HepG2 (cell line): ENCODE results near the gene MRPL14. TPM values are rescaled to one million over a fixed set of nuclear protein-coding genes. Genes with fewer than 3 reads are reported as not detected.

Experiments
- ARNT ChIP-seq: fragments of 450-650 bp; IDR thresholded peaks from 2 replicates; pipeline ENCODE4 v1.6.1; 2017
- CCDC6 ChIP-seq: sonication (generic); formaldehyde crosslinking; IDR thresholded peaks from 2 replicates; pipeline ENCODE4 v1.8.1; 2022; ENCODE audit warnings: mild to moderate bottlenecking, missing genetic modification reagents, moderate library complexity
- DNMT1 ChIP-seq: sonication (generic); formaldehyde crosslinking; IDR thresholded peaks from 2 replicates; pipeline ENCODE4 v1.5.1; 2020; ENCODE audit warnings: mild to moderate bottlenecking, missing genetic modification reagents
- DR1 ChIP-seq: sonication (generic); formaldehyde crosslinking; IDR thresholded peaks from 2 replicates; pipeline ENCODE4 v1.8.0; 2021; ENCODE audit warnings: mild to moderate bottlenecking, missing genetic modification reagents, inconsistent platforms
- GLI4 ChIP-seq: sonication (generic); formaldehyde crosslinking; IDR thresholded peaks from 2 replicates; pipeline ENCODE4 v1.5.1; 2020; ENCODE audit warnings: missing genetic modification reagents, mild to moderate bottlenecking, moderate library complexity, borderline replicate concordance
- HMGA1 ChIP-seq: sonication (generic); formaldehyde crosslinking; conservative IDR thresholded peaks from 2 replicates; pipeline ENCODE4 v1.4.0; 2020; ENCODE audit warnings: missing genetic modification reagents
- LBX2 ChIP-seq: sonication (generic); formaldehyde crosslinking; IDR thresholded peaks from 2 replicates; pipeline ENCODE4 v1.5.0; 2020; ENCODE audit warnings: missing genetic modification reagents, mild to moderate bottlenecking, borderline replicate concordance
- NFIC ChIP-seq: IDR thresholded peaks from 2 replicates; pipeline ENCODE4 v1.6.1; 2012; ENCODE audit warnings: mild to moderate bottlenecking, low read length, inconsistent platforms
- PAF1 ChIP-seq: IDR thresholded peaks from 2 replicates; pipeline ENCODE4 v1.6.1; 2016; ENCODE audit warnings: missing genetic modification reagents, missing compliant biosample characterization
- TEAD2 ChIP-seq: sonication (generic); formaldehyde crosslinking; IDR thresholded peaks from 2 replicates; pipeline ENCODE4 v1.9.0; 2021; ENCODE audit warnings: missing genetic modification reagents
- TGIF2 ChIP-seq: IDR thresholded peaks from 2 replicates; pipeline ENCODE4 v1.6.1; 2016; ENCODE audit warnings: control low read depth, missing compliant biosample characterization
- TIGD3 ChIP-seq: sonication (generic); formaldehyde crosslinking; IDR thresholded peaks from 2 replicates; pipeline ENCODE4 v1.5.1; 2020; ENCODE audit warnings: mild to moderate bottlenecking, missing genetic modification reagents, borderline replicate concordance
- ZFP36L1 ChIP-seq: sonication (generic); formaldehyde crosslinking; IDR thresholded peaks from 2 replicates; pipeline ENCODE4 v1.8.0; 2022; ENCODE audit warnings: mild to moderate bottlenecking, missing genetic modification reagents, moderate library complexity
- ZMYM3 ChIP-seq: sonication (generic); formaldehyde crosslinking; IDR thresholded peaks from 2 replicates; pipeline ENCODE4 v1.5.1; 2020; ENCODE audit warnings: mild to moderate bottlenecking, missing genetic modification reagents
- ZNF318 ChIP-seq: sonication (generic); formaldehyde crosslinking; IDR thresholded peaks from 2 replicates; pipeline ENCODE4 v1.4.0; 2020; ENCODE audit warnings: mild to moderate bottlenecking, missing genetic modification reagents
- ZNF33B ChIP-seq: sonication (generic); formaldehyde crosslinking; IDR thresholded peaks from 2 replicates; pipeline ENCODE4 v1.5.1; 2020; ENCODE audit warnings: mild to moderate bottlenecking, missing genetic modification reagents
- ZNF496 ChIP-seq: sonication (generic); formaldehyde crosslinking; IDR thresholded peaks from 2 replicates; pipeline ENCODE4 v1.8.1; 2023; ENCODE audit warnings: mild to moderate bottlenecking, moderate library complexity, missing genetic modification reagents; ENCODE audit not compliant: insufficient replicate concordance
- ZNF740 ChIP-seq: sonication (generic); formaldehyde crosslinking; IDR thresholded peaks from 2 replicates; pipeline ENCODE4 v1.4.0; 2020; ENCODE audit warnings: missing genetic modification reagents
- ZNF781 ChIP-seq: sonication (generic); formaldehyde crosslinking; IDR thresholded peaks from 2 replicates; pipeline ENCODE4 v1.5.1; 2020; ENCODE audit warnings: borderline replicate concordance, mild to moderate bottlenecking, missing genetic modification reagents; ENCODE audit errors: not compliant biosample characterization
- ZSCAN9 ChIP-seq: IDR thresholded peaks from 2 replicates; pipeline ENCODE4 v1.6.1; 2016; ENCODE audit warnings: borderline replicate concordance
- polyA plus RNA-seq, 8 experiments: library from polyadenylated mRNA; depleted of rRNA in 3 of 8; stranded (reverse) in 7 of 8; unstranded in 1 of 8; fragments of >200 nt; fragmentation: Illumina TruSeq in 4 of 8; extraction: Trizol in 4 of 8; gene quantifications; 2 replicates each; pipeline versions ENCODE4 v1.2.1 to v1.2.3, GENCODE V29; 2011 to 2016; ENCODE audit warnings: low read depth in 4 of 8, missing spikeins in 1 of 8, mixed read lengths in 1 of 8; ENCODE audit not compliant: insufficient read depth in 1 of 8
- total RNA-seq, 5 experiments: library from RNA; depleted of rRNA; stranded (reverse); fragments of >200 nt; fragmentation: Illumina TruSeq; extraction: Trizol; gene quantifications; 2 replicates each; pipeline ENCODE4 v1.2.3, GENCODE V29; 2016; ENCODE audit warnings: low read depth in 1 of 5

MRPL14 gene
- total and polyA plus RNA-seq, 2 of the 13 experiments (the other 11 are each of a cell fraction or from before 2014, with no cell fraction given), result 157 to 178 TPM

GRCh38 chr6:44094403-44095242 lies 32.6 kb downstream of the MRPL14 start (continued):
- TF ChIP-seq CCDC6, result peak; percentile 80; the same call in 1 of the 2 replicates
- no peak for TF ChIP-seq ARNT
- no peak for TF ChIP-seq PAF1 (CRISPR knock-in tag)
- 0 out of 2 replicates have a peak, but pooled peaks have one; percentile 39 for TF ChIP-seq ZFP36L1
- no peak for TF ChIP-seq TGIF2 (CRISPR knock-in tag)
- peak; percentile 100 for TF ChIP-seq ZMYM3 (CRISPR knock-in tag)
- no peak; the same call in 1 of the 2 replicates for TF ChIP-seq ZNF33B (CRISPR knock-in tag)
- no peak for TF ChIP-seq ZNF496 (CRISPR knock-in tag)
- no peak for TF ChIP-seq TEAD2 (CRISPR knock-in tag)
- TF ChIP-seq ZNF781, result peak; percentile 92
- no peak for TF ChIP-seq HMGA1 (CRISPR knock-in tag)
- TF ChIP-seq DNMT1 (CRISPR knock-in tag), result no peak
- no peak for TF ChIP-seq ZNF740
- no peak for TF ChIP-seq DR1
- no peak for TF ChIP-seq TIGD3 (CRISPR knock-in tag)
- peak; percentile 59; the same call in 1 of the 2 replicates for TF ChIP-seq GLI4 (CRISPR knock-in tag)
- TF ChIP-seq ZSCAN9 (CRISPR knock-in tag), result peak; percentile 86
- peak; percentile 88 for TF ChIP-seq NFIC
- no peak for TF ChIP-seq LBX2 (CRISPR knock-in tag)
- TF ChIP-seq ZNF318 (CRISPR knock-in tag), result no peak
